OCI-M2 (cell line): Measurements from ENCODE around the gene REEP6.

Source experiments
- DNase-seq: peaks from one replicate; lab custom pipeline; 2025; ENCODE audit not compliant: unreplicated experiment; lab: John Stamatoyannopoulos, UW

Gene REEP6

GRCh38 chr19:1456121-1456900 is 34.7 kb upstream of the REEP6 start:
- no peak for DNase-seq

- DNase-seq: no peak
Observed at GRCh38 chr19:1457031-1457739, 33.8 kb upstream of the REEP6 start.

- DNase-seq: no peak
Observed at GRCh38 chr19:1457892-1458291, 33.1 kb upstream of the REEP6 start.

GRCh38 chr19:1459479-1459878 is 31.5 kb upstream of the REEP6 start:
- no peak for DNase-seq

DNA sequence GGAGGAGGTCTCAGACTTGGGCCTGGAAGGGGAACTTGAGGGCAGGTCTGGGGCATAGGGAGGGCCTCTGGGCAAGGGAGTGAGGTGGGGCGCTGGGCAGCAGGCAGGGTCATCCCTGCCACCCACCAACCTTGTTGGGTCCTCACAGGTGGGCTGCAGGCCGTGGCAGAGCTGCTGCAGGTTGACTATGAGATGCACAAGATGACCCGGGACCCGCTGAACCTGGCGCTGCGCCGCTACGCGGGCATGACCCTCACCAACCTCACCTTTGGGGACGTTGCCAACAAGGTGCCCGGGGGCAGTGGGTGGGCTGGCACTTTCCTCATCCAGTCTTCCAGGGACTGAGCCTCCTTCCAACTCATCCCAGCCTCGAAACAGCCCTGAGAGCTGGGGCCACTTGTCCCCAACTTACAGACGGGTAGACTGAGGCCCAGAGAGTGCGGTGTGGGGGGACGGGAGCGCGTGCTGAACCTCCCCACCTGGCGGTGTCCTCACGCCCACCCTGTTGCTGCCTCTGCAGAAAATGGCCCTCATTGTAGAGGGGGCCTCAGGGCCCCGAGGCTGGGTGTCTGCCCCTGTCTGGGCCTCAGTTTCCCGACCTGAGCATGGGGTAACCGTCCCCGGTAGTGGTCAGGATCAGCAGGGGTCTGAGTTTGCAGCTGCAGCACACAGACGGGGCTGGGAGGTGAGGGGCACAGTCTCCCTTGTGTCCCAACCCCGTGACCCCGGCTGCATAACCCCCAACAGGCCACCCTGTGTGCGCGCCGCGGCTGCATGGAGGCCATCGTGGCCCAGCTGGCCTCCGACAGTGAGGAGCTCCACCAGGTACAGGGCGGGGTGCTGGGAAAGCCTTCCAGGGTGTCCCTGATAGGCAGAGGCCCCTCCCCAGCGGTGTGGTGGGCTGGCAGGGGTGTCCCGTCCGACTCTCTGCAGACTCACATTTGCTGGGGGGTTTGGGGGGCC is 30.7 kb upstream of the REEP6 start:
- no peak for DNase-seq

DNA sequence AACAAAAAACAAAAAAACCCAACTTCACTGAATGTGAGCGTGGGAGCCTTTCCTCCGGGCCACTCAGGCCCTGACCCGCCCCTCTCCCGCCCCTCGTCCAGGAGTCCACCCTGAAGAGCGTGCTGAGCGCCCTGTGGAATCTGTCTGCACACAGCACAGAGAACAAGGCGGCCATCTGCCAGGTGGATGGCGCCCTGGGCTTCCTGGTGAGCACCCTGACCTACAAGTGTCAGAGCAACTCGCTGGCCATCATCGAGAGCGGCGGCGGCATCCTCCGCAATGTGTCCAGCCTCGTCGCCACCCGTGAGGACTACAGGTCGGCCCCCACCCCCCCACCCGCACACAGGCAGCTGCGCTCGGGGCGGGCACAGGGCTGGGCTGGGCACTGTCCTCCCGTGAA is 29.1 kb upstream of the REEP6 start:
- DNase-seq: no peak

- DNase-seq: no peak
Observed at GRCh38 chr19:1465191-1466016, 25.6 kb upstream of the REEP6 start.

DNA sequence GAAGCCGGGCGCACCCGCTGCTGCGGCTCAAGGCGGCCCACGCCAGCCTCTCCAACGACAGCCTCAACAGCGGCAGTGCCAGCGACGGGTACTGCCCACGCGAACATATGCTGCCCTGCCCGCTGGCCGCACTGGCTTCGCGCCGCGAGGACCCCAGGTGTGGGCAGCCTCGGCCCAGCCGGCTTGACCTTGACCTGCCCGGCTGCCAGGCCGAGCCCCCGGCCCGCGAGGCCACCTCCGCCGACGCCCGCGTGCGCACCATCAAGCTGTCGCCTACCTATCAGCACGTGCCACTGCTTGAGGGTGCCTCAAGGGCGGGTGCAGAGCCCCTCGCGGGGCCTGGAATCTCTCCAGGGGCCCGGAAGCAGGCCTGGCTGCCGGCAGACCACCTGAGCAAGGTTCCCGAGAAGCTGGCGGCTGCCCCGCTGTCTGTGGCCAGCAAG is 24.9 kb upstream of the REEP6 start:
- DNase-seq: no peak

- DNase-seq: no peak
Observed at GRCh38 chr19:1466461-1467214, 24.3 kb upstream of the REEP6 start.

- no peak for DNase-seq
Observed at GRCh38 chr19:1467215-1467489, 23.8 kb upstream of the REEP6 start.

- no peak for DNase-seq
Observed at GRCh38 chr19:1467490-1468273, 23.3 kb upstream of the REEP6 start.

DNA sequence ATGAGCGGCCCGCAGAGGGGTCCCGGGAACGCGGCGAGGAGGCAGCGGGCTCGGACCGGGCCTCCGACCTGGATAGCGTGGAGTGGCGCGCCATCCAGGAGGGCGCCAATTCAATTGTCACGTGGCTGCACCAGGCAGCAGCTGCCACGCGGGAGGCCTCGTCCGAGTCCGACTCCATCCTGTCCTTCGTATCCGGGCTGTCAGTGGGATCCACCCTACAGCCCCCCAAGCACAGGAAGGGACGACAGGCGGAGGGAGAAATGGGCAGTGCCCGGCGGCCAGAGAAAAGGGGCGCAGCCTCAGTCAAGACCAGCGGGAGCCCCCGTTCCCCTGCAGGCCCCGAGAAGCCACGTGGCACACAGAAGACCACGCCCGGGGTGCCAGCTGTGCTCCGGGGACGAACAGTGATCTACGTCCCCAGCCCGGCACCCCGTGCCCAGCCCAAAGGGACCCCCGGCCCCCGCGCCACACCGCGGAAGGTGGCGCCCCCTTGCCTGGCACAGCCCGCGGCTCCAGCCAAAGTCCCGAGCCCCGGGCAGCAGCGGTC is 22.6 kb upstream of the REEP6 start:
- DNase-seq: no peak

- no peak for DNase-seq
Observed at GRCh38 chr19:1468821-1469254, 22.1 kb upstream of the REEP6 start.

DNA sequence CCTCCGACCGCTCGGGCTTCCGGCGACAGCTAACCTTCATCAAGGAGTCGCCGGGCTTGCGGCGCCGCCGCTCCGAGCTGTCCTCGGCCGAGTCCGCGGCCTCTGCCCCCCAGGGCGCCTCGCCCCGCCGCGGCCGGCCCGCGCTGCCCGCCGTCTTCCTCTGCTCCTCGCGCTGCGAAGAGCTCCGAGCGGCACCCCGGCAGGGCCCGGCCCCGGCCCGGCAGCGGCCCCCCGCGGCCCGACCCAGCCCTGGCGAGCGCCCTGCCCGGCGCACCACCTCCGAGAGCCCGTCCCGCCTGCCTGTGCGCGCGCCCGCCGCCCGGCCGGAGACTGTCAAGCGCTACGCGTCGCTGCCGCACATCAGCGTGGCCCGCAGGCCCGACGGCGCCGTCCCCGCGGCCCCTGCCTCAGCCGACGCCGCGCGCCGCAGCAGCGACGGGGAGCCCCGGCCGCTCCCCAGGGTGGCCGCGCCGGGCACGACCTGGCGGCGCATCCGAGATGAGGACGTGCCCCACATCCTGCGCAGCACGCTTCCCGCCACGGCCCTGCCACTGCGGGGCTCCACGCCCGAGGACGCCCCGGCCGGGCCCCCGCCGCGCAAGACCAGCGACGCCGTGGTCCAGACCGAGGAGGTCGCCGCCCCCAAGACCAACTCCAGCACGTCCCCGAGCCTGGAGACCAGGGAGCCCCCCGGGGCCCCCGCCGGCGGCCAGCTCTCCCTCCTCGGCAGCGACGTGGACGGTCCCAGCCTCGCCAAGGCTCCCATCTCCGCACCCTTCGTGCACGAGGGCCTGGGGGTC is 21.5 kb upstream of the REEP6 start:
- no peak for DNase-seq

DNA sequence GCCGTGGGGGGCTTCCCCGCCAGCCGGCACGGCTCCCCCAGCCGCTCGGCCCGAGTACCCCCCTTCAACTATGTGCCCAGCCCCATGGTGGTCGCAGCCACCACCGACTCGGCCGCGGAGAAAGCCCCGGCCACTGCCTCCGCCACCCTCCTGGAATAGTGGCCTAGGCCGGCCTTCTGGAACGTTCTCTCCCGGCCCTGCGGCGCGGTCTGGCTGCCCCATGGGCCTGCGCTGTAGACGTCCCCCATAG is 21.0 kb upstream of the REEP6 start:
- no peak for DNase-seq

- DNase-seq: no peak
Observed at GRCh38 chr19:1470305-1471009, 20.5 kb upstream of the REEP6 start.

GRCh38 chr19:1471010-1471514 is 19.9 kb upstream of the REEP6 start:
- DNase-seq: no peak
